B cell (primary cell): Measurements from ENCODE around the gene TTC32.

ENCODE experiments used
- CTCF ChIP-seq: fragments of 200-600 bp; IDR thresholded peaks from one replicate; pipeline ENCODE4 v1.8.0; 2022; ENCODE audit warnings: antibody characterized with exemption, mild to moderate bottlenecking
- EZH2 ChIP-seq: IDR thresholded peaks from 2 replicates; pipeline ENCODE4 v1.6.1; 2012; ENCODE audit warnings: borderline replicate concordance, low read depth, mild to moderate bottlenecking, moderate library complexity, low read length; ENCODE audit not compliant: insufficient read depth, poor library complexity, severe bottlenecking

DNA sequence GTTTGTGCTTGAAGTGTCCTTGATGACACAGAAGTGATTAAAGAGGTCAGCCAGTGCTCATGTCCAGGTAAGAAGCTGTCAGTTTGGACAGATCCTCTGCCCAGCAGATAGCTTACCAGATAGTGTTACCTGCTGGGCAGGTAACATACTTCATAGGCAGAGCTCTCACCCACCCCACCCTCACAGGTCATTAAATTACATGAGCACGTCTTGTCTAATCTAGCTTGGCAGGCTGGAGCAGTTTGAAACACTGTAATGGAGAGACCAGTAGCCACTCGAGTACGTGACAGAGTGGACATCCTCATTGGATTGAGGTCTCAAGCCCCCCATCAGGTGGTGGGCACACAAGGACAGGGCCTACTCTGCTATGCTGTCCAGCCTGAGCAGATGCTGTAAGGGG, 27.1 kb downstream of the TTC32 start:
- TF ChIP-seq CTCF (no peak), EZH2 (no peak)
